SU-DHL-6 (cell line): Measurements from ENCODE around the gene ATL1.

Experiments
- H2AFZ ChIP-seq: fragments of 200-600 bp; sonication (generic); 2 replicates; pipeline ENCODE4 v1.6.1; 2014; ENCODE audit warnings: low read depth, mild to moderate bottlenecking, moderate library complexity, mixed read lengths, antibody characterized with exemption, low read length; ENCODE audit not compliant: severe bottlenecking
- H3F3A ChIP-seq: fragments of 200-600 bp; shearing (Covaris generic); 2 replicates; pipeline ENCODE4 v1.6.0; 2016; ENCODE audit warnings: antibody characterized with exemption, mild to moderate bottlenecking; ENCODE audit not compliant: insufficient read depth
- H3K27ac ChIP-seq: fragments of 200-600 bp; sonication (generic); 2 replicates; pipeline ENCODE4 v1.5.1; 2016; ENCODE audit warnings: low read depth, mild to moderate bottlenecking, low read length, moderate library complexity, mixed read lengths
- H3K27me3 ChIP-seq: fragments of 200-600 bp; sonication (generic), shearing (Covaris generic); 2 replicates; pipeline ENCODE4 v1.6.0; 2014; ENCODE audit warnings: mild to moderate bottlenecking, low read length
- H3K36me3 ChIP-seq: fragments of 200-600 bp; sonication (generic); 2 replicates; pipeline ENCODE4 v1.6.1; 2014; ENCODE audit warnings: mild to moderate bottlenecking, low read length, mixed read lengths
- H3K4me2 ChIP-seq: fragments of 300-600, 200-600 bp; shearing (Covaris generic), sonication (generic); 2 replicates; pipeline ENCODE4 v1.6.0; 2014; ENCODE audit warnings: low read length, low read depth, mild to moderate bottlenecking; ENCODE audit not compliant: poor library complexity, severe bottlenecking
- H3K4me3 ChIP-seq: fragments of 200-600 bp; sonication (generic); 2 replicates; pipeline ENCODE4 v1.5.1; 2014; ENCODE audit warnings: antibody characterized with exemption, low read length, mild to moderate bottlenecking, mixed read lengths; ENCODE audit not compliant: insufficient read depth, poor library complexity, severe bottlenecking
- H3K79me2 ChIP-seq: fragments of 200-600 bp; sonication (generic); 2 replicates; pipeline ENCODE4 v1.6.1; 2014; ENCODE audit warnings: mild to moderate bottlenecking, low read length, moderate library complexity; ENCODE audit not compliant: insufficient read depth
- H3K9ac ChIP-seq: fragments of 200-600 bp; sonication (generic); 2 replicates; pipeline ENCODE4 v1.7.0; 2014; ENCODE audit warnings: mild to moderate bottlenecking, low read length
- H3K9me2 ChIP-seq: fragments of 200-600 bp; sonication (generic); replicated peaks from 2 replicates; pipeline ENCODE4 v1.6.1; 2014; ENCODE audit warnings: low read length; ENCODE audit not compliant: insufficient read depth
- H3K9me3 ChIP-seq: fragments of 200-600 bp; sonication (generic); 2 replicates; pipeline ENCODE4 v1.6.1; 2014; ENCODE audit warnings: low read length, mixed read lengths; ENCODE audit not compliant: insufficient read depth
- H4K20me1 ChIP-seq: fragments of 200-600 bp; sonication (generic); 2 replicates; pipeline ENCODE4 v1.6.1; 2014; ENCODE audit warnings: low read depth, mild to moderate bottlenecking, antibody characterized with exemption, low read length, moderate library complexity, mixed read lengths
- CTCF ChIP-seq: fragments of 200-600 bp; sonication (generic); IDR thresholded peaks from one replicate; pipeline ENCODE4 v1.5.1; 2017; ENCODE audit warnings: antibody characterized with exemption, mild to moderate bottlenecking, low read length, moderate library complexity; ENCODE audit not compliant: insufficient read depth, poor library complexity, severe bottlenecking
- EZH2phosphoT487 ChIP-seq: fragments of 200-600 bp; sonication (generic), shearing (Covaris generic); conservative IDR thresholded peaks from 2 replicates; pipeline ENCODE4 v1.6.1; 2018; ENCODE audit warnings: mild to moderate bottlenecking, antibody characterized with exemption, low read length, moderate library complexity, mixed read lengths

Gene ATL1

GRCh38 chr14:50516091-50516490 lies 43.9 kb upstream of the ATL1 start:
- Histone ChIP-seq H3K79me2 (peaks cover 61% of the 10 kb centered on the region), H3K36me3 (no peaks in the 10 kb centered on the region)

GRCh38 chr14:50520947-50521815 lies 38.8 kb upstream of the ATL1 start:
- no peak for TF ChIP-seq CTCF
- H2AFZ ChIP-seq = no peak overlapping the region
- no peaks in the 10 kb centered on the region; the same call in 1 of the 2 replicates for H3F3A ChIP-seq
- H3K27me3 ChIP-seq = no peaks in the 10 kb centered on the region
- H3K9ac ChIP-seq = no peak overlapping the region
- H4K20me1 ChIP-seq = no peaks in the 10 kb centered on the region
- H3K79me2 ChIP-seq = peaks cover 74% of the 10 kb centered on the region
- no peaks in the 10 kb centered on the region for H3K36me3 ChIP-seq
- no peaks in the 10 kb centered on the region for H3K9me3 ChIP-seq
- H3K4me2 ChIP-seq = no peak overlapping the region
- no peak overlapping the region for H3K27ac ChIP-seq
- H3K9me2 ChIP-seq = no peaks in the 10 kb centered on the region
- no peak overlapping the region for H3K4me3 ChIP-seq

More at GRCh38 chr14:50516091-50516490, 43.9 kb upstream of the ATL1 start:
- H4K20me1 ChIP-seq = no peaks in the 10 kb centered on the region; the same call in 1 of the 2 replicates
- no peak overlapping the region for H3K4me3 ChIP-seq
- no peaks in the 10 kb centered on the region for H3K9me2 ChIP-seq
- H3K27ac ChIP-seq = no peak overlapping the region
- H3K9ac ChIP-seq = no peak overlapping the region
- H3K9me3 ChIP-seq = no peaks in the 10 kb centered on the region
- no peaks in the 10 kb centered on the region; the same call in none of the 2 replicates for H3F3A ChIP-seq
- TF ChIP-seq CTCF (no peak), EZH2phosphoT487 (no peak)
- no peak overlapping the region for H2AFZ ChIP-seq
- no peaks in the 10 kb centered on the region for H3K27me3 ChIP-seq
- H3K4me2 ChIP-seq = no peak overlapping the region

GRCh38 chr14:50521912-50522341 lies 38.0 kb upstream of the ATL1 start:
- no peak overlapping the region for H3K4me2 ChIP-seq

More at GRCh38 chr14:50521912-50522341, 38.0 kb upstream of the ATL1 start:
- H3K9me2 ChIP-seq = no peaks in the 10 kb centered on the region
- H3K9me3 ChIP-seq = no peaks in the 10 kb centered on the region
- no peaks in the 10 kb centered on the region; the same call in 1 of the 2 replicates for H3F3A ChIP-seq
- no peak overlapping the region for H3K27ac ChIP-seq
- TF ChIP-seq CTCF (no peak), EZH2phosphoT487 (no peak)
- H2AFZ ChIP-seq = no peak overlapping the region
- H3K9ac ChIP-seq = no peak overlapping the region
- no peak overlapping the region for H3K4me3 ChIP-seq
- H3K27me3 ChIP-seq = no peaks in the 10 kb centered on the region
- no peaks in the 10 kb centered on the region for H3K36me3 ChIP-seq
- H4K20me1 ChIP-seq = no peaks in the 10 kb centered on the region
- H3K79me2 ChIP-seq = peaks cover 78% of the 10 kb centered on the region
